GM23338 (cell line): ENCODE data around the gene CROCC2. TPM values are rescaled to one million over a fixed set of nuclear protein-coding genes. Genes with fewer than 3 reads are reported as not detected.

Source experiments
- ATAC-seq: fragments of 200-7000 bp; cut with Tn5 transposase; 3 replicates; pipeline ENCODE4 v1.9.1; 2020
- DNase-seq: peaks from one replicate; pipeline ENCODE4 v3.0.0-alpha.2; 2015; ENCODE audit warnings: low spot score
- H2AFZ ChIP-seq: fragments of 200-600 bp; sonication (generic); 2 replicates; pipeline ENCODE4 v1.8.0; 2016; ENCODE audit warnings: antibody characterized with exemption, mild to moderate bottlenecking, moderate library complexity
- H3F3A ChIP-seq: fragments of 200-600 bp; sonication (generic); replicated peaks from 2 replicates; pipeline ENCODE4 v1.8.0; 2017; ENCODE audit warnings: antibody characterized with exemption, mixed run types, low read depth
- H3K27ac ChIP-seq: fragments of 200-600 bp; sonication (generic); 2 replicates; pipeline ENCODE4 v1.6.1; 2016; ENCODE audit warnings: low read depth
- H3K27me3 ChIP-seq: fragments of 200-600 bp; sonication (generic); 2 replicates; pipeline ENCODE4 v1.8.0; 2016; ENCODE audit warnings: mild to moderate bottlenecking, mixed run types, moderate library complexity; ENCODE audit not compliant: insufficient read depth
- H3K36me3 ChIP-seq: fragments of 200-600 bp; sonication (generic); 2 replicates; pipeline ENCODE4 v1.8.0; 2016; ENCODE audit warnings: mild to moderate bottlenecking; ENCODE audit not compliant: insufficient read depth
- H3K4me1 ChIP-seq: fragments of 200-600 bp; sonication (generic); 2 replicates; pipeline ENCODE4 v1.8.0; 2016; ENCODE audit warnings: mild to moderate bottlenecking, moderate library complexity; ENCODE audit not compliant: insufficient read depth
- H3K4me2 ChIP-seq: fragments of 200-600 bp; sonication (generic); 2 replicates; pipeline ENCODE4 v1.7.1; 2017; ENCODE audit warnings: mixed run types
- H3K4me3 ChIP-seq: fragments of 200-600 bp; sonication (generic); 2 replicates; pipeline ENCODE4 v1.6.1; 2016; ENCODE audit warnings: mixed run types
- H3K79me2 ChIP-seq: fragments of 200-600 bp; sonication (generic); replicated peaks from 2 replicates; pipeline ENCODE4 v1.8.0; 2017; ENCODE audit warnings: mild to moderate bottlenecking; ENCODE audit not compliant: insufficient read depth
- H3K9me2 ChIP-seq: fragments of 200-600 bp; sonication (generic); 2 replicates; pipeline ENCODE4 v1.8.0; 2017; ENCODE audit not compliant: insufficient read depth
- H4K20me1 ChIP-seq: fragments of 200-600 bp; sonication (generic); replicated peaks from 2 replicates; pipeline ENCODE4 v1.8.0; 2017; ENCODE audit warnings: mild to moderate bottlenecking; ENCODE audit not compliant: insufficient read depth
- H3K27ac Mint-ChIP-seq: 2 replicates; pipeline ENCODE4 v1.8.0; 2020; ENCODE audit warnings: inconsistent platforms, mild to moderate bottlenecking, moderate library complexity, mixed read lengths
- H3K27me3 Mint-ChIP-seq: 3 replicates; pipeline ENCODE4 v1.8.0; 2022; ENCODE audit warnings: low read depth, mild to moderate bottlenecking, moderate library complexity, mixed read lengths, inconsistent platforms; ENCODE audit not compliant: insufficient read depth, poor library complexity
- H3K36me3 Mint-ChIP-seq: 3 replicates; pipeline ENCODE4 v1.8.0; 2021; ENCODE audit warnings: low read depth, mild to moderate bottlenecking, inconsistent platforms, moderate library complexity, mixed read lengths
- H3K4me1 Mint-ChIP-seq: 3 replicates; pipeline ENCODE4 v1.8.0; 2020; ENCODE audit warnings: mild to moderate bottlenecking, inconsistent platforms, mixed read lengths
- H3K4me3 Mint-ChIP-seq: 3 replicates; pipeline ENCODE4 v1.8.0; 2021; ENCODE audit warnings: moderate library complexity, mild to moderate bottlenecking, inconsistent platforms, mixed read lengths
- H3K9me3 Mint-ChIP-seq: 3 replicates; pipeline ENCODE4 v1.8.0; 2020; ENCODE audit warnings: moderate library complexity, mild to moderate bottlenecking, inconsistent platforms, mixed read lengths
- CREB1 ChIP-seq: fragments of 250-450 bp; sonication (Bioruptor Pico); IDR thresholded peaks from 2 replicates; pipeline ENCODE4 v1.5.0; 2020; ENCODE audit warnings: low read depth, mild to moderate bottlenecking, moderate library complexity
- EZH2 ChIP-seq: fragments of 200-600 bp; sonication (generic); IDR thresholded peaks from one replicate; pipeline ENCODE4 v1.8.0; 2017; ENCODE audit warnings: antibody characterized with exemption, mild to moderate bottlenecking, low read depth; ENCODE audit not compliant: unreplicated experiment
- EZH2phosphoT487 ChIP-seq: fragments of 200-600 bp; sonication (generic); IDR thresholded peaks from one replicate; pipeline ENCODE4 v1.8.1; 2018; ENCODE audit warnings: antibody characterized with exemption; ENCODE audit not compliant: unreplicated experiment
- JUNB ChIP-seq: IDR thresholded peaks from one replicate; pipeline ENCODE4 v1.6.1; 2016; ENCODE audit warnings: antibody characterized with exemption; ENCODE audit not compliant: unreplicated experiment
- NANOG ChIP-seq: IDR thresholded peaks from 2 replicates; pipeline ENCODE4 v1.6.1; 2016; ENCODE audit warnings: antibody characterized with exemption, borderline replicate concordance
- POLR2AphosphoS5 ChIP-seq: IDR thresholded peaks from 2 replicates; pipeline ENCODE4 v1.6.1; 2016; ENCODE audit warnings: antibody characterized with exemption, low read depth
- STAT1 ChIP-seq: IDR thresholded peaks from one replicate; pipeline ENCODE4 v1.6.1; 2016; ENCODE audit warnings: antibody characterized with exemption; ENCODE audit not compliant: unreplicated experiment
- polyA plus RNA-seq: library from polyadenylated mRNA; unstranded; fragments of >200 nt; fragmentation: Nextera tagmentation; extraction: Ambion mirVana; gene quantifications from 2 replicates; pipeline ENCODE4 v1.2.1, GENCODE V29; 2016
- total RNA-seq: library from RNA; depleted of rRNA; stranded (reverse); fragments of >200 nt; shearing (Covaris generic); gene quantifications from 2 replicates; pipeline ENCODE4 v1.2.3, GENCODE V29; 2014
- TF ChIP-seq, protein P1 (sequence below): fragments of 250-450 bp; sonication (Bioruptor Pico); IDR thresholded peaks from 2 replicates; pipeline ENCODE4 v1.5.0; 2020; ENCODE audit warnings: mild to moderate bottlenecking, moderate library complexity
- TF ChIP-seq, protein P2 (sequence below), 2 experiments: fragments of 200-600 bp in 1 of 2; sonication (generic) in 1 of 2; conservative IDR thresholded peaks; 2 replicates each; pipeline versions ENCODE4 v1.5.1 to v1.6.1; 2016 to 2017; ENCODE audit warnings: antibody characterized with exemption in 2 of 2, low read depth in 2 of 2, mild to moderate bottlenecking in 2 of 2, moderate library complexity in 1 of 2

The CROCC2 gene
- total and polyA plus RNA-seq, 2 experiments from 2014 or later = not detected

DNA sequence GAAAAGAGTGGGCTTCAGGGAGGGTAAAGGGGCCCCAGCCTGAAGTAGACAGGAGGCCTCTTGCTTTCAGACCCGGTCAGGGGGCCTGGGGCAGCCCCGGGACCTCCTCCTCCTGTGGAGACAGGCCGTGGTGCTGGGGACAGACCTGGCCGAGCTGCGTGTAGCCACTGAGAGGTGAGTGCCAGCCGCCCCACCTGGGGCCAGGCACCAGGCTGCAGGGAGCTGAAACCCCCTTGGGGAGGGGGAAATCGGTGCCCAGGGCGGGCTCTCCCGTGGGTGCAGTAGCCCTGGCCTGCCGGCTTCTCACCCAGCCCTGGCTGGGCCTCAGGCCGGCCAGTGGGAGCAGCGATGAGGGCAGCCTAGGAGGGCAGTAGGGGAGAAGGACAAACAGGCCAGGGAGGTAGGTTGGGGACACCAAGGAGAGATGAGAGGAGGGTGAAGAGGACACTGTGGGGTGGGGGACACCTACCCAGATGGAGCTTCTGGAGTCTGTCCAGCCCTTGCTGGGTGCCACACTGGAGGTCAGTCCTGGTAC, 24.0 kb downstream of the CROCC2 start (continued):
- TF ChIP-seq, protein P1, sequence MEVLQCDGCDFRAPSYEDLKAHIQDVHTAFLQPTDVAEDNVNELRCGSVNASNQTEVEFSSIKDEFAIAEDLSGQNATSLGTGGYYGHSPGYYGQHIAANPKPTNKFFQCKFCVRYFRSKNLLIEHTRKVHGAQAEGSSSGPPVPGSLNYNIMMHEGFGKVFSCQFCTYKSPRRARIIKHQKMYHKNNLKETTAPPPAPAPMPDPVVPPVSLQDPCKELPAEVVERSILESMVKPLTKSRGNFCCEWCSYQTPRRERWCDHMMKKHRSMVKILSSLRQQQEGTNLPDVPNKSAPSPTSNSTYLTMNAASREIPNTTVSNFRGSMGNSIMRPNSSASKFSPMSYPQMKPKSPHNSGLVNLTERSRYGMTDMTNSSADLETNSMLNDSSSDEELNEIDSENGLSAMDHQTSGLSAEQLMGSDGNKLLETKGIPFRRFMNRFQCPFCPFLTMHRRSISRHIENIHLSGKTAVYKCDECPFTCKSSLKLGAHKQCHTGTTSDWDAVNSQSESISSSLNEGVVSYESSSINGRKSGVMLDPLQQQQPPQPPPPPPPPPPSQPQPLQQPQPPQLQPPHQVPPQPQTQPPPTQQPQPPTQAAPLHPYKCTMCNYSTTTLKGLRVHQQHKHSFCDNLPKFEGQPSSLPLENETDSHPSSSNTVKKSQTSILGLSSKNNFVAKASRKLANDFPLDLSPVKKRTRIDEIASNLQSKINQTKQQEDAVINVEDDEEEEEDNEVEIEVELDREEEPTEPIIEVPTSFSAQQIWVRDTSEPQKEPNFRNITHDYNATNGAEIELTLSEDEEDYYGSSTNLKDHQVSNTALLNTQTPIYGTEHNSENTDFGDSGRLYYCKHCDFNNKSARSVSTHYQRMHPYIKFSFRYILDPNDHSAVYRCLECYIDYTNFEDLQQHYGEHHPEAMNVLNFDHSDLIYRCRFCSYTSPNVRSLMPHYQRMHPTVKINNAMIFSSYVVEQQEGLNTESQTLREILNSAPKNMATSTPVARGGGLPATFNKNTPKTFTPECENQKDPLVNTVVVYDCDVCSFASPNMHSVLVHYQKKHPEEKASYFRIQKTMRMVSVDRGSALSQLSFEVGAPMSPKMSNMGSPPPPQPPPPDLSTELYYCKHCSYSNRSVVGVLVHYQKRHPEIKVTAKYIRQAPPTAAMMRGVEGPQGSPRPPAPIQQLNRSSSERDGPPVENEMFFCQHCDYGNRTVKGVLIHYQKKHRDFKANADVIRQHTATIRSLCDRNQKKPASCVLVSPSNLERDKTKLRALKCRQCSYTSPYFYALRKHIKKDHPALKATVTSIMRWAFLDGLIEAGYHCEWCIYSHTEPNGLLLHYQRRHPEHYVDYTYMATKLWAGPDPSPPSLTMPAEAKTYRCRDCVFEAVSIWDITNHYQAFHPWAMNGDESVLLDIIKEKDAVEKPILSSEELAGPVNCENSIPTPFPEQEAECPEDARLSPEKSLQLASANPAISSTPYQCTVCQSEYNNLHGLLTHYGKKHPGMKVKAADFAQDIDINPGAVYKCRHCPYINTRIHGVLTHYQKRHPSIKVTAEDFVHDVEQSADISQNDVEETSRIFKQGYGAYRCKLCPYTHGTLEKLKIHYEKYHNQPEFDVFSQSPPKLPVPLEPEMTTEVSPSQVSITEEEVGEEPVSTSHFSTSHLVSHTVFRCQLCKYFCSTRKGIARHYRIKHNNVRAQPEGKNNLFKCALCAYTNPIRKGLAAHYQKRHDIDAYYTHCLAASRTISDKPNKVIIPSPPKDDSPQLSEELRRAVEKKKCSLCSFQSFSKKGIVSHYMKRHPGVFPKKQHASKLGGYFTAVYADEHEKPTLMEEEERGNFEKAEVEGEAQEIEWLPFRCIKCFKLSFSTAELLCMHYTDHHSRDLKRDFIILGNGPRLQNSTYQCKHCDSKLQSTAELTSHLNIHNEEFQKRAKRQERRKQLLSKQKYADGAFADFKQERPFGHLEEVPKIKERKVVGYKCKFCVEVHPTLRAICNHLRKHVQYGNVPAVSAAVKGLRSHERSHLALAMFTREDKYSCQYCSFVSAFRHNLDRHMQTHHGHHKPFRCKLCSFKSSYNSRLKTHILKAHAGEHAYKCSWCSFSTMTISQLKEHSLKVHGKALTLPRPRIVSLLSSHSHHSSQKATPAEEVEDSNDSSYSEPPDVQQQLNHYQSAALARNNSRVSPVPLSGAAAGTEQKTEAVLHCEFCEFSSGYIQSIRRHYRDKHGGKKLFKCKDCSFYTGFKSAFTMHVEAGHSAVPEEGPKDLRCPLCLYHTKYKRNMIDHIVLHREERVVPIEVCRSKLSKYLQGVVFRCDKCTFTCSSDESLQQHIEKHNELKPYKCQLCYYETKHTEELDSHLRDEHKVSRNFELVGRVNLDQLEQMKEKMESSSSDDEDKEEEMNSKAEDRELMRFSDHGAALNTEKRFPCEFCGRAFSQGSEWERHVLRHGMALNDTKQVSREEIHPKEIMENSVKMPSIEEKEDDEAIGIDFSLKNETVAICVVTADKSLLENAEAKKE (CRISPR knock-in tag) = no peak

DNA sequence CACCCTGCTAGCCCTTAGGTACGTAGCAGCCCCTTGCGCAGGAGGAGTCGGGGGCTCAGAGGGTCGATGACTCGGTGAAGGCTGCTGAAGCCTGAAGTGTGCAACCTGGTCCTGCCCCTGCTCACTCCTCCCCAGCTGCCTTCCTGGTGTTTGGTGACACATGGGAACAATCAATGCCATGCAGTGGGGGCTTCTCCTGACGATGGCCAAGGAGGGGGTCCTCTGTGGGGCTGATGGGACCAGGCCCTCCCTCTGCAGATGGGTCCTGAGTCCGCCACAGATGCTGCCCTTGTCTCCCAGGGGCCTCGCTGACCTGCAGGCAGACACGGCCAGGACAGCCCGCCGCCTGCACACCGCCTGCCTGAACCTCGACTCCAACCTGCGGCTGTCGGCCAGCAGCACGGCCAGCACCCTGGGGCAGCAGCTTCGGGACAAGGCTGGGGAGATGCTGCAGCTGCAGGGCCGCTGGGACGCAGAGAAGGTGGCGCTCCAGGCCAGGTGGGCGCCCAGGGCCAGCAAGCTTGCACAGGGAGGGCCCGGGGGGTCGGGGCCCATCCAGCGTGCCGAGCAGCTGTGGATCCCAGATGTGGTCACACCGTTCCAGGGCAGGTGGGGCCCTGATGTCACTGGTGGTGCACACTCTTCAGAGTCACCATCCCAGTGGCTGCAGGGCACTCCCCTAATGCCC, 24.6 kb downstream of the CROCC2 start:
- Histone ChIP-seq H3K4me3 (no peak overlapping the region), H3K4me1 (no peaks in the 10 kb centered on the region), H3K27me3 (no peaks in the 10 kb centered on the region), H3F3A (no peaks in the 10 kb centered on the region), H3K36me3 (no peaks in the 10 kb centered on the region), H2AFZ (no peak overlapping the region), H3K9me2 (no peaks in the 10 kb centered on the region), H4K20me1 (no peaks in the 10 kb centered on the region), H3K4me2 (no peak overlapping the region), H3K27ac (no peak overlapping the region), H3K79me2 (no peaks in the 10 kb centered on the region)
- no peaks in the 10 kb centered on the region for H3K36me3 Mint-ChIP-seq
- ATAC-seq = no peak
- DNase-seq = no peak
- H3K27ac Mint-ChIP-seq = no peak overlapping the region
- peaks cover 3% of the 10 kb centered on the region for H3K27me3 Mint-ChIP-seq
- no peaks in the 10 kb centered on the region; the same call in 2 of the 3 replicates for H3K4me1 Mint-ChIP-seq
- H3K4me3 Mint-ChIP-seq = no peak overlapping the region
- H3K9me3 Mint-ChIP-seq = no peaks in the 10 kb centered on the region; the same call in 2 of the 3 replicates
- no peak for TF ChIP-seq NANOG
- TF ChIP-seq, protein P2, sequence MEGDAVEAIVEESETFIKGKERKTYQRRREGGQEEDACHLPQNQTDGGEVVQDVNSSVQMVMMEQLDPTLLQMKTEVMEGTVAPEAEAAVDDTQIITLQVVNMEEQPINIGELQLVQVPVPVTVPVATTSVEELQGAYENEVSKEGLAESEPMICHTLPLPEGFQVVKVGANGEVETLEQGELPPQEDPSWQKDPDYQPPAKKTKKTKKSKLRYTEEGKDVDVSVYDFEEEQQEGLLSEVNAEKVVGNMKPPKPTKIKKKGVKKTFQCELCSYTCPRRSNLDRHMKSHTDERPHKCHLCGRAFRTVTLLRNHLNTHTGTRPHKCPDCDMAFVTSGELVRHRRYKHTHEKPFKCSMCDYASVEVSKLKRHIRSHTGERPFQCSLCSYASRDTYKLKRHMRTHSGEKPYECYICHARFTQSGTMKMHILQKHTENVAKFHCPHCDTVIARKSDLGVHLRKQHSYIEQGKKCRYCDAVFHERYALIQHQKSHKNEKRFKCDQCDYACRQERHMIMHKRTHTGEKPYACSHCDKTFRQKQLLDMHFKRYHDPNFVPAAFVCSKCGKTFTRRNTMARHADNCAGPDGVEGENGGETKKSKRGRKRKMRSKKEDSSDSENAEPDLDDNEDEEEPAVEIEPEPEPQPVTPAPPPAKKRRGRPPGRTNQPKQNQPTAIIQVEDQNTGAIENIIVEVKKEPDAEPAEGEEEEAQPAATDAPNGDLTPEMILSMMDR (conservative IDR thresholded peaks at IDR 0.05; ENCODE audit: low read depth in 2 of 2) = no peak
- TF ChIP-seq POLR2AphosphoS5 = no peak
- no peak for TF ChIP-seq EZH2
- TF ChIP-seq JUNB = no peak
- TF ChIP-seq STAT1 = no peak
- no peak for TF ChIP-seq EZH2phosphoT487
- no peak for TF ChIP-seq CREB1 (CRISPR knock-in tag)
